ENCODE measurements around the gene DYNC1LI2.

DYNC1LI2 gene

DNA sequence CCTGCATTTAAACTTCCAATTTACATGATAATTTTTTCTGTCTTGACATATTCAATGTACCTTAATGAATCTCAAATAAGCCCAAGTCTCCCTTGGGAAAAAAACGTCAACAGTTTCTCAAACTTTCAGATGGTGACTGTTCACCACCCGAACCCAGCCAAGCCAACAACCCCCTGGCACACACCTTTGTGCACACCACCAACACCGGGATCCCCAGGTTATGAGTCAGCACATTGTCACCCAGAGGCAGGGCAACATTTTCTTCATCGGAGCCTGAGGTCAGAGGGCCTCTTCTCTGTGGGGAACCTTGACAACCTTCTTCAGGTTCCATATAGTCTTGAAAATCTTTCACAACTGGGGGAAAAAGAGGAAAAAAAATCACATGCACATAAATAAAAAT is 15.5 kb downstream of the DYNC1LI2 start:
- no peak for DNase-seq

DNA sequence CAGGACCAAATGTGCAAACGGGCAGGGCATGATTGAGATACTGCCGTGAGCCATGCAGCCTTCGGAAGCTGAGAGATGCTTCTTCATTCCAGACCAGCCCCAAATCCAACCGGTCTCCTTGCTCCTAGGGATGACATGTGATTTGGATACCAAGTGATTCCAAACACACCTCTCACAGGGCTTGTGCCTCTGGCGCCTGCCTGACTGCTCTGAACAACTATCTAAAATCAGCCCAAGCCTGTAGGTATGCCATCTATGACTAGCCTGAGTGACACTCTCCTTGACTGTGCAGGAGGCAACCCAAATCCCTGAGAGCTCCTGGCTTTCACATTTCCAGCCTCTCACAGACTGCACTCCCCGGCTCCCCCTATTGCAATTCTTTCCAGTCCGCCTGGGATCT is 20.3 kb downstream of the DYNC1LI2 start:
- no peak for DNase-seq

DNA sequence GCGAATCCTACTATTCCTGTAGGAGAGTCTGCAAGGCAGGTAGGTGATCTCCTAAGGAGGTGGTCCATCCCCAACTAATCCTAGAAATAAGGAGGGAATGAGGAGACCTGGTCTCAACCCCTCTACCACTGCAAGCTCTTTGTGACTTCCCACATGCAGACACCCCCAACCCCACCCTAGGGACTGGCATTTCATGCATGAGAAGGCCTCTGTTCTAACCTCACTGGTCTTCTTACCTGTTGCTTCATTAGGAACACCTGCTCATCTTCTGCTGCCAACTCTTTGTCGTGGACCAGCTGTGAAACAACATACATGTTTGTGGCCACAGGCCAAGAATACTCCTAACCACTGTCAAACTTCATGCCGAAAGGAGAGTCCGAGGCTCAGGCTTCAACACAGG is 22.6 kb downstream of the DYNC1LI2 start:
- DNase-seq, result no peak

DNA sequence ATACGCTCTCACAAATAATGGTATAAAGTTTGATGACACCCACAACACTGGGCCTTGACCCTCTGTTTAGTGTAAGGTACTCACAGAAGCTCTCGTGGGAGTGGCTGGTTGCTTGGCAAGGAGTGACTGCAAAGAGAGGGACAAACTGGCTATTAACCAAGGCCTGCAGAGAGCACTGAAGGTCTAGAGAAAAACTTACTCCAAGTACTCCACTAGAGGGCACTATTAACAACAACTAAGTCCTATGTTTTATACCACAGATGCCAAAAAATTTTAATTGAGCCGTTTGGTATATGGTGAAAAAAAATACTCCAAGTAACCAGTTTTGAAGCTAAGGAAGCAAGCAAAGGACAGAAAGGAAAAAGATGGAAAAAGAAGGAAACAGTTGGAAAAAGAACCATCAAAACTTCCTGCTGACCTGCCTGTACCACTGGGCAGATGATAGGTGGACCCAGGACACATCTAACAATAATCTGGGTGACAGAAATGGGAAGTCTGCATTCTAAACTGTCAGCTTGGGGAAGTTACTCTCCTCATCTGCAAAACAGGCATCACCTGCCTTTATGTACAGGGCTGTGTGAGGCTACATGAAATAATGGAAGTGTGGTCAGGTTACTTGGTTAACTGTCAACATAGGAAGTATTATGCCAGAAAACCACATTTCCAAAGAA is 23.2 kb downstream of the DYNC1LI2 start:
- no peak for DNase-seq

DNA sequence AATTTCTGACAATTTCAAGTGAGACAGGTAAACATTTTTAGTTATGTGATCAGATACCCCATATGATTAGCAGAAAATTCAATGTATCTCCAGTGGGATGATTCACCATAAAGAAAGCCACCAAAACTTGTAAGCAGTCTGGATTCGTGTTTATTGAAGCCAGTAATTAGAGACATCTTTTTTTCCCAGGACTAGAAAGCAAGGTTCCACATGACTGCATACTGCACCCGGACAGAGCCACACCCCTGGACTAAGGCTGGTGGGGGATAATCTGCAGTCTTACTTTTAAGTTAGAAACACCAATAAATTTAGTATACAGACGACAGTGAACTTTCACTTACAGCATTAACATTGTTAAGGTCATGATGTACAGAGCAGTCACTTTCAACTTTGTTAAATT is 30.6 kb downstream of the DYNC1LI2 start:
- DNase-seq, result no peak

DNA sequence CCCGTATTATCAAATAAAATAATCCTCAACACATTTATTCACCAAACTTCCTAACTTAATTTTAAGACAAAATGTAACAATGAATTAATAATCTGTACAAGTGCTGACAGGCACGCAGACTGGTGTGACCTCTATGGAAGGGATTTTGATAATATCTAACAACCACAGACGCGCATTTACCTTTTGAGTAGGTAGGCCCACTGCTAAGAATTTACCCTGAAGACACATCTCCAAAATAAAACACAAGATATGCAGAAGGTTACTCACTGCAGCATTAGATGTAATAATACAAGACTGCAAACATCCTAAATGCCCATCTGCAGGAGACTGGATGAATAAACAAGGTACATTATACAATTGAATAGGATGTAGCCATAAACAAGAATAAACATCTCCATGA is 32.2 kb downstream of the DYNC1LI2 start:
- DNase-seq, result no peak

DNA sequence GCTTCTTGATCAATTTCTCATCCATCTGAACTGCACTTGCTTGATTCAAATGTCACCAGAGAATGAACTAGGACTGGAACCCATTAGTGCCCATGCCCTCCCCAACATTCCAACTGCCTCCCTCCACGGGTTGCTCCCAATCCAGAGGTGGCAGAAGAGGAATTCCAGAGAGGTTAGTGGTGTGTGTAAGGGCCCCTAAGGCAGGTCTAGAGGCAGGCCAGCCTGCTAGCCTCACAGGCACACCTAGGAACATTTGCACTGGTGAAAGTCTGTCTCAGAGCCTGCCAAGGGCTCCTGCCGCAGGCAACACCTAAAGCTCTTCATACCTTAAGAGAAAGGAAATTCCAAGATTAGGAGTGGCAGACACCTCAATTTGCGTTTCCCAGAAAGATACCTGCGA is 33.6 kb downstream of the DYNC1LI2 start:
- DNase-seq, result no peak

DNA sequence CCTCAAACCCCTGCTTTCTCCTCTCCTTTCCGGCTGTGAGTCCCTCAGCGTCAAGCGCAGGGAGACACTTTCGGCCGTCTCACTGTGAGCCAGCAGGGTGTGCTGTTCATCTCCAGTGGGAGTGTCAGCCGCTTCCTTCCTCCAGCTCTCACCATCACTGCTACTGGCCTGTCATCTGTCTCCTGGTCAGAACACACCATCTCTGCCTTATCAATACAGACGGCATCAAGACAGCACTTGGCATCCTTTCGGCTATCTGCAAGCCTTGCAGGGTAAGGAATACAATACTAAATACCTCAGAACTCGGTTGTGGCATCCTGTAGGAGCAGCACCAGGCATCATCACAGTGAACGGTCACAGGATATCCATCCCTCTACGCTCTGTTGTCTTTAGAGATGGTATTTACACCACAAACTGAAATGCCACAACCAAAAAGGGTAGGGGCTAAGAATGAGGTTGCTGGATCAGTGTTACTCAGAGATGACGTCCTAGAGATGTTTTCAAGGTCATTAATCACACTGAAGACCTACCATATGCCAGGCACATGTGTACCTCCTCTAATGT is 34.2 kb downstream of the DYNC1LI2 start:
- no peak for DNase-seq

DNA sequence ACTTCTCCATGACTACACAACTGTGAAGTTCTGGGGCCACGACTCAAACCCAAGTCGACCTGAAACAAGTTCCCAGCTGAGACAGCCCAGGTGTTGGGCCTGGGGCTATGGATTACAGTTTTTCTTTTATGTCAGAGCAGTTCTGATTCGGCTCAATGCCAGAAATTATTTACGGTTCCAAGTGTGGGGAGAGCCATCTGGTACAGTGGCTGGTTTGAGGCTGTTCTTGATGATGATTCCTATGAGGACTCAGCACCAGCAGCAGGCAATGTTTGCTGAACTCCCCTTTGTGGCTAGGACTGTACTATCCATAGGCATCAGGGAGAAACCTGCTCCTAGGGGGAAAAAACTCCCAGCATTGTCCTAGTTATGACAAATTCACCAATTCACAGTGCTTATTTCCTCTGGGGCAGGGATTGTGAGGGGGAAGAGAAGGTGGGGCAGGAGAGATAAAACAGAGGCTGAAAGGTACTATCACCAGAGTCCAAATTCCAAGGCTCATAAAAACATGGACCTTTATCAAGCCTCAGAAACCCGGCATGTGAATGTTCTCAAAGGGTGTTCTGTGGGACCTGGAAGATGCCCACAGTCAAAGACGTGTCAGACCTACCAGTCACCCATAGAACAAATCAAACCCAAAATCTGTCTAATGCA is 36.6 kb downstream of the DYNC1LI2 start:
- DNase-seq, result no peak

DNA sequence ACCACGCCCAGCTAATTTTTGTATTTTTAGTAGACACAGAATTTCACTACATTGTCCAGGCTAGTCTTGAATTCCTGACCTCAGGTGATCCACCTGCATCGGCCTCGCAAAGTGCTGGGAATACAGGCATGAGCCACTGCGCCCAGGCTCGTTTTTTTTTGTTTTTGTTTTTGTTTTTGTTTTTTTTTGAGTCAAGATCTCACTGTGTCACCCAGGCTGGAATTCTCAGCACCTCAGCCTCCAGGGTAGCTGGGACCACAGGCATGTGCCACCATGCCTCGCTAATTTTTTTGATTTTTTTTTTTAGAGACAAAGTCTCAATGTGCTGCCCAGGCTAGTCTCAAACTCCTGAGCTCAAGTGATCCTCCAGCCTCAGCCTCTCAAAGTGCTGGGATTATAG is 37.3 kb downstream of the DYNC1LI2 start:
- DNase-seq, result no peak

DNA sequence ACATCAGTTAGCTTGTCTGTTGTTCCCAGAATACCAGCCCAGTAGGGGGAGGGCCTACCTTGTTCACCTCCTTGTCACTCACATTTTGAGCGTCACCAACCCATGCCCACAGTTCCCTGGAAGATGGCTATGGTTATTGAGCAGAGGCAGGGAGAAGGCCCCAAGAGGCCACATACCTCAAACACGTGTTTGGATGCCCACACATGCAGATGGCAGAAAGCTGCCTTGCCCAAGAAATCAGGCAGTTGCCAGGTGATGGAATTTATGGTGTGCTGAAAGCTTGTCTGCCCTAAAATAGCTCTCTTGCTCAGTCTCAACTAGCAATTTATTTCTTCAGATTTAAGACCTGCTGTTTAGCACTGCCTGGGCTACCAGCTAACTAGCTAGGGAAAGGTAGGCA is 38.3 kb downstream of the DYNC1LI2 start:
- no peak for DNase-seq

DNA sequence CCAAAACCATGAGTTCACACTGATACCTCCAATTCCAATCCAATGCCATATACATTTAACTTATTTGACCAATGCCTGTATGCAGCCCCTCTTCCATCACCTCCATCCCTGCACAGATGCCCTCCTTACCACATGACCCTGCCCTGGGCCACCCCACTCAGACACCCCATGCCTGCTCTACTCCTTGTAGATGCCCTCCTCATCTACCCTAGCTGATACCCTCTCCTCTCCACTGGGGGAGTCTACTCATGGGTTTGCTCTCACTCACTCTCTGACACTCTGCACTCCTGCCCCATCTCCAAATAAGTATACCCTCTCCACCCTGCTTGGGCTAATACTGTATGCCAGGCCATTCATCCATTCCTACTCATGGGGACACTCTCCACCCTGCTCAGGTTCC is 38.9 kb downstream of the DYNC1LI2 start:
- no peak for DNase-seq

DNA sequence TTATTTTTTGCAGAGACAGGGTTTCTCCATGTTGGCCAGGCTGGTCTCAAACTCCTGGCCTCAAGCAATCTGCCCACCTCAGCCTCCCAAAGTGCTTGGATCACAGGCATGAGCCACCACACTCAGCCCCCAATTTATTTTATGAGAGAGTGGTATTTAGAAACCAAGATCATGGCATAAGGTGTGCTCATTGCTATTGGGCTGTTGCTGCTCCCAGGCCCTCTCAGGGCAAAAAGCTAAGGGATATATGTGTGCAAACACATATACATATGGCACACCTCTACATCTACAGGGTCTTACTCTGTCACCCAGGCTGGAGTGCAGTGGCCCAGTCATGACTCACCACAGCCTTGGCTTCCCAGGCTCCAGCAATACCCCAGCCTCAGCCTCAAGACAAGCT is 39.8 kb downstream of the DYNC1LI2 start:
- DNase-seq, result no peak

DNA sequence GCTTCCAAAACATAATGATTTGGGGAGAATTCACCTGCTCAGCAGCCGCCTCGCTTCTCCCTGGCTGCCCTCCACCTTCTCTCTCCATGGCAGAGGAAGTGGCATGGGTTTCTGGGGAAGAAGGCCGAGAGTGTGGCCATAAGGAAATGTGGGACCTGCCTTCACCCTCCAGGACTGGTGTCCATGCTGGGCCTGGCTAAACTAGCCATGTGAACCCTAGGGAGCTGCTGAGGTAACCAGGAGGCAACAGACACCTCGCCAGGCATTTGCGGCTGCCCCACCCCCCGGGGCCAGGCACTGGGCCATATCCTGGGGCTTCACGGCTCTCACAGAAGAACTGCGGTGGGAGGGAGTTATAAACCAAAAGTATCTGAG is 44.9 kb downstream of the DYNC1LI2 start:
- DNase-seq, result no peak

DNA sequence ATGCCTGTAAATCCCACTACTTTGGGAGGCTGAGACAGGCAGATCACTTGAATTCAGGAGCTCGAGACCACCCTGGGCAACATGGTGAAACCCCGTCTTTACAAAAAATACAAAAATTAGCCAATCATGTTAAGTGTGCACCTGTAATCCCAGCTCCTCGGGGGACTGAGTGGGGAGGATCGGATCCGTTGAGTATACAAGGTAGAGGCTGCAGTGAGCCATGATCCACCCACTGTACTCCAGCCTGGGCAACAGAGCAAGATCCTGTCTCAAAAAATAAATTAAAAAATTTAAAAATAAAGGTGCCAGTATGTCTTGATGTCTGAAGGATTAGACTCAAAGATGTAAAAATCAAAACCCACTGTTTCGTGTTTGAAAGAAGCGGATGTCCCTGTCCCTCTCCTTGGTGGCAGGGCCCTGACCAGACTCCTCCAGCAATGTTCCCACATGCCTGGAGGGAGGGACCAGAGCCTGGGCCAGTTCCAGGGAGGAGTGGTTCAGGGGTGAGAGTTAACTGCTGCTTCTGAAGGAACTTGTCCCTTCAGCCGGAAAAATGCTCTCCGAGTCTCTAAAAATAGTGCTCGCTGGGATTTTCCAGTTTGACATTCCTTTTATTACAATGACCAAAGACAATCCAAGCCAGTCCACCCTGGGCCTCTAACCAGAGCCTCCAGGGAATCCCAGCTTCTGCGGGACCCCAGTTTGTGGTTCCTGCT is 45.5 kb downstream of the DYNC1LI2 start:
- no peak for DNase-seq

DNA sequence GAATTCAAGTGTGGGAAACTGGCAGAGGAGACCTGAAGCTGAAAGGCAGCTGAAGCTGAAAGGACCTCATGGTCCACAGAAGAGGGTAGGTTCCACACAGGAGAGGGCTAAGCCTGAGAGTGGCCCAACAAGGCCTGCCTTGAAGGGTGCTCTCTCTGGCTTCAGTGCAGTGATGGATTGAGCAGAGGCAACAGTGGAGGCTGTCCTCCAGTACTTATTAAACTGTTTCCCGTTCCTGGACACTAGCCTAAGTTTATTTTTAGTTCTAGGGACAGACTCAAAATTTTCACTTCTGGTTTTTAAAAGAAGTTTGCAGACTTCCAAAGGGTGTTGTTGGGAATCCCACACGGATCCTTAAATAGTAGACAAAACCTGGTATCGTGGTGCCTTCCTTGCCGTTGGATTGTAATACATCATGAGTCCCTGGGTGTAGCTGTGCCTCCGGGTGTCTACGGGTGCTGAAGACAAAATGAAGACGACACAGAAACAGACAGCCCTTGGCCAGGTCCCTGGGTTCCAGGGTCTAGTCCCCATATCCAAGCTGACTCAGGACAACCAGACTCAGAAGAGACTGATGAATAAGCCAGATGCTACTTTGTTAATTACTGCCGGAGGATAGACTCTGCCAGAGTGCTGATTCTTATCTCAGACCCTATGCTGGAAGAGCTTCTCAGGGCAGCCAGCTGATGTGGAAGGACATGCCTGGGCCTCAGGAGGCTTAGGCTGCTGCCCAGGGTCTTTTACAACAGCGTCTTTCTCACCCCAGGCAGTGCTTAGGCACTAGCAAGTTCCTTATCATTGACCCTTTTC is 47.8 kb downstream of the DYNC1LI2 start:
- no peak for DNase-seq

DNA sequence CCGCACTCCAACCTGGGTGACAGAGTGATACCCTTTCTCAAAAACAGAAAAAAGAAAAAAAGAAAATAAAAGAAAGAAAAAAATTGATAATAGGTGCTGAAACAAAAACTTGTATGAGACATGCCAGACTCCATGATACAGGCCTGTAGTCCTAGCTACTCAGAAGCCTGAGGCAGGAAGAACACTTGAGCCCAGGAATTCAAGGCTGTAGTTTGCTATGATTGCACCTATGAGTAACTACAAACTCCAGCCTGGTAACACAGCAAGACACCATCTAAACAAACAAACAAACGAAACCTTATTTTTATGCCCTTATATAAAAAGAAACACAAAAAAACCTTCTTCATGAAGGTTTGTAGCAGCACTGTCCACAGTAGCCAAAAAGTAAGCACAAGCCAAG is 49.9 kb downstream of the DYNC1LI2 start:
- DNase-seq, result no peak

DNA sequence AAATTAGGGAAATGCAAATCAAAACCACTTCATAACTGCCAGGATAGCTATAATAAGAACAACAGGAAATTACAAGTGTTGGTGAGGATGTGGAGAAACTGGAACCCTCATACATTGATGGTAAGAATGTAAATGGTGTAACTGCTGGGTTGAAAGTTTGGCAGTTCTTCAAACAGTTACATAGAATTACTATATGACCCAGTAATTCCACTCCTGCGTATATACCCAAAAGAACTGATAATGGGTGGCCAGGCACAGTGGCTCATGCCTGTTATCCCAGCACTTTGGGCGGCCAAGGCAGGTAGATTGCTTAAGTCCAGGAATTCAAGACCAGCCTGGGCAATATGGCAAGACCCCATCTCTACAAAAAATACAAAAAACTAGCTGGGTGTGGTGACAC is 50.4 kb downstream of the DYNC1LI2 start:
- DNase-seq, result no peak

DNA sequence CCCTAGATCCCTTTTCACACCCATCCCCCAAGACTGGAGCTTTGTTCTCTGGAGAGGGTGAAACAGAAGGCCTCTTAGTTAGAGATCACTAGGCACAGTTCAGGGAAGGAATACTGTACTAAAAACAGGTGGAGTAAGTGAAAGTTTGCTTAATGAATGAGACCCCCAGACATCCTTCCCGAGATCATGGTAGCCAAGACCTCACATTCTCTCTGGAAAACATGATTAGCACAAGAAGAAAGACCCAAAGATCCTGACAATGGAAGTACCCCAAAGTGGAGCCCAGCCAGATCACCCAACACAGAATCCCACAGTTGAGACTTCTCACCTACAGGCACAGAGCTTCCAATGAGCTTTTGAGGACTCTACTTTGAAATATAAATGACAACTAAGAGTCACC is 51.5 kb downstream of the DYNC1LI2 start:
- no peak for DNase-seq

DNA sequence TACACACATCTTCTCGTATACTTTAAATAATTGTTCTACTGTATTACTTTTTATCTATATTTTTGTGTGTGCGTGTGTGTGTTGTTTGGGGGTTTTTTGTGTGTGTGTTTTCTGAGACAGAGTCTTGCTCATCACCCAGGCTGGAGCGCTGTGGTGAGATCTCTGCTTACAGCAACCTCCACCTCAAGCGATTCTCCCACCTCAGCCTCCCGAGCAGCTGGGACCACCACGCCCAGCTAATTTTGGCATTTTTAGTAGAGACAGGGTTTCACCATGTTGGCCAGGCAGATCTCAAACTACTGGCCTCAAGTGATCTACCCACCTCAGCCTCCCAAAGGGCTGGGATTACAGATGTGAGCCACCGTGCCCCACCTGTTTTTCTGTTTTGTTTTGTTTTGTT is 53.4 kb downstream of the DYNC1LI2 start:
- no peak for DNase-seq

DNA sequence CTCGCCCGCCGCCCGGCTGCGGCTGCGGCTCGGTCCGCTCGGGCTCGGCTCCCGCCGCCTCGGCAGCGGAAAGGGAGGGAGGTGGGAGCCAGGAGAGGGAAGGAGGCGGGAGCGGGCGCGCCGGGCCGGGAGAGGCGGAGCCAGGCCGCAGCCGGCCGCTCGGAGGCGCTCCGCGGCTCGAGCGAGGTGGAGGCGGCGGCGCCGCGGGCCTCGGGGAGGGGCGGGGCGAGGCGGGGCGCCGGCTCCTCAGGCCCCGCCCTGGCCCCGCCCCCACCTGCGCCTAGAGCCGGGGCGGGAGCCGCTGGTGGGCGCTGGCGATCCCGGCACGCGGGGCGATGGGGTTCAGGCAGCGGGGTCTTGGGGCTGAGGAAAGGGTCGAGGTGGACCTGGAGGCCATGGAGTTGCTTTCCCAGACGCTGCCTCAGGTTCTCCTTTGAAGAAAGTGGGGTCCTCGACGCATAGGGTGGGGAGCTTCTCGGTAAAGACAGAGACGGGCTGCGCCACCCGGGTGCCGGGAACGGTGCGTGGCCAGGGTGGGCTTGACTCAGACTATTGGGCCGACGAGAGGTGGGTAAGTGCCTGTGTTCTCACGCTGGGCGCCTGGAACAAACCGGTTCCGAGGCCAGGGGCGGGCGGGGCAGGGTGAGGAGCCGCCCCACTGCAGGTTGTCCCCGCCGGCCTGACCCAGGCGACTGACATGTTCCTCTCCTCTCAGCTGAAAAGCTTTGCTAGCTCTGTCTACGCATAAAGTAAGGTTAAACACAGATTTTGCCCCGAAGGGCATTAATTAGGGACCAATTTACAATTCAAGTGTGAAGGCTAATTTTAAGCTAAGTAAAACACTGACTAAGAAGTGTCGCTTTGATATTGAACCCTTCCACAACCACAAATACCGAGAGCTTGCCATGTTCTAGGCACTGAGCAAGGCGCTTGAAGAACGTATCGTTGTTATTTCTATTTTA is 54.5 kb downstream of the DYNC1LI2 start, which contains the start of gene CMTM4:
CMTM4 (minus strand) TSS at position 75 of the 962 bp plus-strand sequence. CDS start 218 bp downstream, outside the sequence.
- no peak for DNase-seq
